GM12874 (cell line): Measurements from ENCODE around the gene TEX29.

Experiments
- TF ChIP-seq, protein P1 (sequence below): IDR thresholded peaks from 2 replicates; pipeline ENCODE4 v1.5.1; 2011; ENCODE audit warnings: low read depth, mild to moderate bottlenecking, control low read depth, low read length, moderate library complexity; ENCODE audit not compliant: insufficient read depth

TEX29 gene

DNA sequence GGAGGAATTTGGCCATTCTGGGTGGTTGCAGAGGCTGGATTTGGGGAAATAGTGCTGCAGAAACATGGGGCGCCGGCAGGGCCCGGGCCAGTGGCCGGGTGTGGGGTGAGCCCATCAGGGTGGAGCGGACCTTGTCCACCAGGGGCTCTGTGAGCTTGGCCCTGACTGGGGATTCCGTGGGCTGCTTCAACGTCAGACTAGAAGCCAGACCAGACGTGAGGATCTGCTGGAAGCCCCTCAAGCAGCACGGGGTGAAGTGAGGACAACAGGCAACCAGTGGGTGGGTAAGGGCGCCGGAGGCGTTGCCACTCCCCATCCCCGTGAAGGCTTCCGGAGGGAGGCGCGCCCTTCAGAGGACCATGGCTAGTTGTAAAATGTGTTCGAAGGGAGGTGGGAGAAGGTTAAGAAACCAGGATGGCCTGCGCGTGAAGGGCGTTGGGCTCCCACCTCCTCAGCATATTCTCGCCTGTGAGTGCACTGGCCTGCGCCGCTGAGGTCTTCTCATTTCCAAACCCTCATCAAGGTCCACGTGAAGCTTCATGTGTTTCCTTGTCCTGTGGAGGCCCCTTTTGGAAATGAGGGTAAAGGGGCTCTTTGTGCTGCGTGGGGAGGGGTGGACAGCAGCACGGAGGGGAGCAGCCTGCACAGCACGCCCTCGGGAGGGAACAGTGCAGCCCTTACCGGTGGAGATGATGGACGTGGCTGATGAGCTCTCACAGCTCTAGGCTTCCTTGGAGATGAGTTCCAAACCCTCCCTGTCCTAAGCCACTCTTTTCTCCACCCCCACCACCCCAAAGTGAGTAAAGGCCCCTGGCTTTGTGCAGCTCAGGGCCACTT lies 8.3 kb downstream of the TEX29 start:
- TF ChIP-seq, protein P1, sequence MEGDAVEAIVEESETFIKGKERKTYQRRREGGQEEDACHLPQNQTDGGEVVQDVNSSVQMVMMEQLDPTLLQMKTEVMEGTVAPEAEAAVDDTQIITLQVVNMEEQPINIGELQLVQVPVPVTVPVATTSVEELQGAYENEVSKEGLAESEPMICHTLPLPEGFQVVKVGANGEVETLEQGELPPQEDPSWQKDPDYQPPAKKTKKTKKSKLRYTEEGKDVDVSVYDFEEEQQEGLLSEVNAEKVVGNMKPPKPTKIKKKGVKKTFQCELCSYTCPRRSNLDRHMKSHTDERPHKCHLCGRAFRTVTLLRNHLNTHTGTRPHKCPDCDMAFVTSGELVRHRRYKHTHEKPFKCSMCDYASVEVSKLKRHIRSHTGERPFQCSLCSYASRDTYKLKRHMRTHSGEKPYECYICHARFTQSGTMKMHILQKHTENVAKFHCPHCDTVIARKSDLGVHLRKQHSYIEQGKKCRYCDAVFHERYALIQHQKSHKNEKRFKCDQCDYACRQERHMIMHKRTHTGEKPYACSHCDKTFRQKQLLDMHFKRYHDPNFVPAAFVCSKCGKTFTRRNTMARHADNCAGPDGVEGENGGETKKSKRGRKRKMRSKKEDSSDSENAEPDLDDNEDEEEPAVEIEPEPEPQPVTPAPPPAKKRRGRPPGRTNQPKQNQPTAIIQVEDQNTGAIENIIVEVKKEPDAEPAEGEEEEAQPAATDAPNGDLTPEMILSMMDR, result no peak

DNA sequence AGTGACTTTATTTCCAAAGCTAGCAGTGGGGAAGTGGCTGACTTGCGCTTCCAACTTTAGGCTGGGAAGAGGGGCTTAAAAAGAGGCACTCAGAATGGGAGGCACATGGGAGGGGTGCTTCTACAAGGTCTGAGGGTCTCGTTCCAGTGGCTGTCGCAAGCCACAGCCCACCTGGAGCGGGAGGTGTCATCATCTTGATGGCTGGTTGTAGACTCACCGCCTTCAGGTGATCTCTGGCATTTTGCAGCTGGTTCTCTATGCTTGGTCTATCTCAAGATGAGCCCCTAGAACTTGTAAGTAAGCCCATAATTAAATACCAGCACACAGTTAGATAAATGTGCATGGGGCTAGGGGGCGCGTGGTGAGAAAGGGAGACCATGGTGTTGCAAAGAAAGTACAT lies 9.2 kb downstream of the TEX29 start:
- TF ChIP-seq, protein P1, result no peak

DNA sequence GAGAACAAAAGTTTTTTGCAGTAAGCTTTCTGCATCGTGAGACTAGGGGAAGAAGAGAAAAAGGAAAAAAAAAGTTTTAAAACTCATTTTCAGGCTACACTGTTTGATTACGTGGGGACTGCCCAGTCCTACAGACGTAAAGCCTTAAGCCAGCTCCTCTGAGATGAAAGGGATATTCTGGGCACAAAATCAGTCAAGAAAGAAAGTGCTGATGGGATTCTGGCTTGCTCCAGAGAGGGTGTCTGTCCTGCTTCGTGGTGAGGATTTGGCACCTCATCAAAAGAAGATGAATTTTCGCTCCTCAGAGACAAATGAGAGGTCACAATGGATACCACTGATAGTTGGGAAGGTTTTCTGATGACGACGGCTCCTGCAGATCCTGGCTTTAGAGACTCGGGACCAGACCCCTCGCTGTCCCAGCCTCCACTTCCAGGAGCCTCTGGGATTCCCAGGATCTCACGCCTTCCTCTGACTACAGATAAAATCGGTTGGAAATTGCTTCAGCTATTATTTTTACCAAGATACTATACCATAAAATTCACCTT lies 9.7 kb downstream of the TEX29 start:
- TF ChIP-seq, protein P1, result no peak

DNA sequence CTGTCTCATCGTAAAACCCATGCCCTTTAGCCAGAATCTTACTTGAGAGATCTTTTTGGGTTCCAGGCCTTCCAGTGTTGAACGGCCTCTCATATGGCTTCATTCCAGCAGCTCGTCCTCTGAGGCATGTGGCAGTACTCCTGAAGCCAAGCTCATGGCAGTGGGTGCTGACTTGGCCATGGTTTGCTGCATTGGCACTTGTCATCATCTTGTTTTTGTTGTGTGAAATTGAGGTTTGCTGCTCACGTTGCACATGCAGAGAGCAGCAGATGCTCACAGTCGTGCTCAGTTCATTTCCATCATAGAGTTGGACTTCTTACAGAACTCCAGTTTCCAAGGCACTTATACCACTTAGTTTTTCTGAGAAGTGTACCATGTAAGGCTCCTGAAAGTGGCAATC lies 14.9 kb downstream of the TEX29 start:
- TF ChIP-seq, protein P1, result no peak

DNA sequence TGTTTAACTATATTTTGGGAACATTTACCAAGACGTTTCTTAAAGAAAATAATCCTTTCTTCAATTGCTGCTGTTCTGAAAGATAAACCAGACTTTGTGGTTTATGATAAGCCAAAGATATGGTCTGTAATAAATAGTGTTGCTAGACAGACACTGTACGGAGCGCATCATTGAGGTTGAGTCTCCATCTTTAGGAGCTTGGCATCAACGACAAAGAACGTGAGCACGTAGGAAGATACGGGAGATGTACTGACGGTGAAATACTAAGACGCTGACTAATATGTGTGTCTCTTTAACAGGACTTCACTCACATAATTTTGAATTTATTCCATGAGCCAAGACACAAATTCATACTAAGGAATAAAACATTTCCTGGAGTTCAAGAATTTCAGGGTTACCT lies 16.2 kb downstream of the TEX29 start:
- TF ChIP-seq, protein P1, result no peak

DNA sequence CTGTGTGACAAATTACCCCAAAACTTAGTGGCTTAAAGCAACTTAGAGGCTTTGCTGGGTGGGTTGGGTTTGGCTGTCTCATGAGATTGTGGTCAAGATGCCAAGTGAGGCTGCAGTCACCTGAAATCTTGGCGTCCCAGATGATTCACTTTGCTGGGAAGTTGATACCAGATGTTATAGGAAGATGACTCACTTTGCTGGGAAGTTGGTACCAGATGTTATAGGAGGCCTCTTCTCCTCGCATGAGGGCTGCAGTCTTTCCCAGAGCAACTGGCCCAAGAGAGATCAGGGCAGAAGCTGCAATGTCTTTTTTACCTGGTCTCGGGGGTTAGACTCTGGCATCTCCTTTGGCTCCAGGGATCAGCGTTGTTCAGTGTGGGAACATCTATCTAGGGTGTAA lies 16.8 kb downstream of the TEX29 start:
- TF ChIP-seq, protein P1, result no peak

DNA sequence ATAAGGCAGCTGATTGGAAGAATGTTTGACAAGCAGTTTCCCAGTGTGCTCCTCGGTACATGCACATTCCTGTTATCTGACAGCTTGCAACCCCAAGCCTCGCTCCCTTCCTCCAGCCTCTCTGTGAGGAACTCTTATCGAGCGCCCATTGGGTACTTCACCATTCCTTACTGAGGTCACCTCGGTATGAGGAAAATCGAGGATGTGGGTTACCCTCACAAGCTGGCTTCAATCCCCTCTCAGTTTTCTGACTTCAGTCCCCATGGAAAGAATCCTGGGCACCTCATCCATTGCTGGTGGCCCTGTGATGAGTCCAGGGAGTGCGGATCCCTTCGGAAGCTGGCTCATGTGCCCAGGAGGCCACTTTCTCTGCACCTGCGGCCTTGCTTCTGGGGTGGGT lies 17.3 kb downstream of the TEX29 start:
- TF ChIP-seq, protein P1, result no peak
